Activated CD4-positive, CD25-positive, alpha-beta regulatory T cell (primary cell): ENCODE results near the gene MYMK.
"Not testable (repeated sequence)": the region's sequence is repeated elsewhere in the genome, so short reads cannot be mapped to it uniquely, and the experiment has no call there.

Experiments used
- DNase-seq, 4 experiments: peaks; one replicate each; lab custom pipeline; 2025; lab: John Stamatoyannopoulos, UW

The MYMK gene

GRCh38 chr9:133524679-133525228 is at the start of gene MYMK:
TSS of gene MYMK (minus strand) at chr9:133524959. CDS start at chr9:133524844, 115 bp downstream.
- DNase-seq = no peak

GRCh38 chr9:133573791-133574515 is 49.2 kb upstream of the MYMK start:
- no peak for DNase-seq

GRCh38 chr9:133572821-133573361 is 48.1 kb upstream of the MYMK start:
- no peak for DNase-seq

GRCh38 chr9:133571896-133572595 is 47.3 kb upstream of the MYMK start:
- DNase-seq = no peak

GRCh38 chr9:133571391-133571890 is 46.7 kb upstream of the MYMK start:
- no peak for DNase-seq

- no peak for DNase-seq
Measured at GRCh38 chr9:133570691-133571080, 45.9 kb upstream of the MYMK start.

GRCh38 chr9:133569891-133570690 is 45.3 kb upstream of the MYMK start:
- DNase-seq = no peak

GRCh38 chr9:133569121-133569785 is 44.5 kb upstream of the MYMK start:
- DNase-seq = no peak

- no peak for DNase-seq
Measured at GRCh38 chr9:133568186-133568585, 43.4 kb upstream of the MYMK start.

GRCh38 chr9:133566817-133567216 is 42.1 kb upstream of the MYMK start:
- no peak for DNase-seq

- no peak for DNase-seq
Measured at GRCh38 chr9:133566382-133566781, 41.6 kb upstream of the MYMK start.

GRCh38 chr9:133564451-133565116 is 39.8 kb upstream of the MYMK start:
- no peak for DNase-seq

- DNase-seq = not testable (repeated sequence)
Measured at GRCh38 chr9:133563814-133564213, 39.1 kb upstream of the MYMK start.

GRCh38 chr9:133563291-133563796 is 38.6 kb upstream of the MYMK start:
- DNase-seq = no peak

- DNase-seq = no peak
Measured at GRCh38 chr9:133562611-133563290, 38.0 kb upstream of the MYMK start.

- DNase-seq = no peak
Measured at GRCh38 chr9:133561976-133562554, 37.3 kb upstream of the MYMK start.

GRCh38 chr9:133560944-133561343 is 36.2 kb upstream of the MYMK start:
- DNase-seq = no peak

- DNase-seq = no peak
Measured at GRCh38 chr9:133560311-133560710, 35.6 kb upstream of the MYMK start.
